DLD1 (cell line): Measurements from ENCODE around the gene CLVS2.

Source experiments
- in situ Hi-C: cut with HindIII; loops from 2 replicates; pipeline ENCODE4 v1.10.0; 2017; ENCODE audit warnings: low sequenced_read_pairs

CLVS2 gene

GRCh38 chr6:123118811-123119210 lies 122.8 kb downstream of the CLVS2 start:
- in situ Hi-C loops, result no loop called here
